ENCODE measurements around the gene ACOX1. TPM values are rescaled to one million over a fixed set of nuclear protein-coding genes. Genes with fewer than 3 reads are reported as not detected.

Gene ACOX1
- total and polyA plus RNA-seq, 12 donors: 11.1 to 105 (median 92.1) TPM

- 51 to 62% methylated on average over 8 of the region's 8 CpGs for WGBS, 2 donors
- no peak for TF ChIP-seq CTCF (IDR thresholded peaks at IDR 0.05)
- peak in 2 of 8 donors; percentile 47 to 53 for ATAC-seq
- no peak for DNase-seq
- Histone ChIP-seq H3K36me3 (peaks cover 0 to 67% (median 24%) of the 10 kb centered on the region in 9 donors), H3K27me3 (no peaks in the 10 kb centered on the region), H3K27ac (peak overlapping the region in 1 of 10 donors; percentile 9), H3K4me3 (no peak overlapping the region), H3K9me3 (no peaks in the 10 kb centered on the region), H3K4me1 (peaks cover 0 to 29% (median 22%) of the 10 kb centered on the region in 9 donors)
- intact Hi-C loops (cut with DNase I): no loop called here
These were observed 19.7 kb downstream of the ACOX1 start for GRCh38 chr17:75959051-75959838.

- peaks cover 8 to 100% (median 87%) of the 10 kb centered on the region in 9 donors for H3K36me3 ChIP-seq
- no peaks in the 10 kb centered on the region for H3K27me3 ChIP-seq
- ATAC-seq: no peak
- intact Hi-C loops (cut with DNase I): no loop called here
- H3K27ac ChIP-seq: no peak overlapping the region
- no peaks in the 10 kb centered on the region for H3K4me1 ChIP-seq
- no peak overlapping the region for H3K4me3 ChIP-seq
- H3K9me3 ChIP-seq: no peaks in the 10 kb centered on the region
- 82 to 90% methylated on average over 8 of the region's 8 CpGs for WGBS, 2 donors
- no peak for DNase-seq
- no peak for TF ChIP-seq CTCF (IDR thresholded peaks at IDR 0.05)
These were observed 28.0 kb downstream of the ACOX1 start for GRCh38 chr17:75950855-75951554.

GRCh38 chr17:75950421-75950820 lies 28.5 kb downstream of the ACOX1 start:
- peaks cover 4 to 100% (median 81%) of the 10 kb centered on the region in 9 donors for H3K36me3 ChIP-seq

More at GRCh38 chr17:75950421-75950820, 28.5 kb downstream of the ACOX1 start:
- no peaks in the 10 kb centered on the region for H3K9me3 ChIP-seq
- intact Hi-C loops (cut with DNase I): no loop called here
- TF ChIP-seq CTCF (IDR thresholded peaks at IDR 0.05): no peak
- no peaks in the 10 kb centered on the region for H3K27me3 ChIP-seq
- 93 to 95% methylated on average over 6 of the region's 6 CpGs for WGBS, 2 donors
- ATAC-seq (no peak), DNase-seq (no peak)
- no peak overlapping the region for H3K27ac ChIP-seq
- H3K4me3 ChIP-seq: no peak overlapping the region
- no peaks in the 10 kb centered on the region for H3K4me1 ChIP-seq
